Neural cell (in vitro differentiated cells): Measurements from ENCODE around the gene CHMP4B. TPM values are rescaled to one million over a fixed set of nuclear protein-coding genes. Genes with fewer than 3 reads are reported as not detected.

Experiments used
- H2AFZ ChIP-seq: fragments of 200-600, 300-800 bp; sonication (generic), shearing (Covaris generic); 2 replicates; pipeline ENCODE4 v1.6.0; 2014; ENCODE audit warnings: low read depth, mild to moderate bottlenecking, antibody characterized with exemption, low read length, moderate library complexity
- H3F3A ChIP-seq: fragments of 200-600 bp; shearing (Covaris generic); 2 replicates; pipeline ENCODE4 v1.6.1; 2016; ENCODE audit warnings: mild to moderate bottlenecking, moderate library complexity, mixed read lengths, antibody characterized with exemption, low read length; ENCODE audit not compliant: insufficient read depth, poor library complexity, severe bottlenecking
- H3K27ac ChIP-seq: fragments of 200-600, 300-800 bp; sonication (generic), shearing (Covaris generic); 2 replicates; pipeline ENCODE4 v1.5.1; 2014; ENCODE audit warnings: mild to moderate bottlenecking, low read length, moderate library complexity
- H3K27me3 ChIP-seq: fragments of 300-800, 200-600 bp; sonication (generic), shearing (Covaris generic); 2 replicates; pipeline ENCODE4 v1.6.0; 2014; ENCODE audit warnings: mild to moderate bottlenecking, low read depth, low read length, moderate library complexity; ENCODE audit not compliant: insufficient read depth
- H3K36me3 ChIP-seq: fragments of 300-800, 200-600 bp; sonication (generic), shearing (Covaris generic); 2 replicates; pipeline ENCODE4 v1.5.1; 2014; ENCODE audit warnings: mild to moderate bottlenecking, antibody characterized with exemption, low read length, moderate library complexity; ENCODE audit not compliant: insufficient read depth
- H3K4me2 ChIP-seq: fragments of 300-800, 200-600 bp; sonication (generic), shearing (Covaris generic); 2 replicates; pipeline ENCODE4 v1.6.0; 2014; ENCODE audit warnings: mild to moderate bottlenecking, low read length
- H3K4me3 ChIP-seq: fragments of 300-800, 200-600 bp; sonication (generic), shearing (Covaris generic); 2 replicates; pipeline ENCODE4 v1.5.1; 2014; ENCODE audit warnings: mild to moderate bottlenecking, low read length, moderate library complexity
- H3K79me2 ChIP-seq: fragments of 200-600 bp; shearing (Covaris generic); replicated peaks from 2 replicates; pipeline ENCODE4 v1.6.0; 2014; ENCODE audit warnings: mild to moderate bottlenecking, low read length, moderate library complexity; ENCODE audit not compliant: insufficient read depth
- H3K9ac ChIP-seq: fragments of 300-800, 200-600 bp; sonication (generic), shearing (Covaris generic); 2 replicates; pipeline ENCODE4 v1.6.1; 2016; ENCODE audit warnings: mild to moderate bottlenecking, low read length, mixed read lengths
- H3K9me2 ChIP-seq: fragments of 200-600 bp; shearing (Covaris generic); 2 replicates; pipeline ENCODE4 v1.6.1; 2016; ENCODE audit warnings: mild to moderate bottlenecking, low read length, mixed read lengths; ENCODE audit not compliant: insufficient read depth
- H3K9me3 ChIP-seq: fragments of 200-600, 300-800 bp; sonication (generic), shearing (Covaris generic); 2 replicates; pipeline ENCODE4 v1.6.1; 2016; ENCODE audit warnings: mild to moderate bottlenecking, mixed run types, low read length, moderate library complexity, mixed read lengths
- H4K20me1 ChIP-seq: fragments of 200-600 bp; shearing (Covaris generic); 2 replicates; pipeline ENCODE4 v1.6.1; 2016; ENCODE audit warnings: mild to moderate bottlenecking, mixed run types; ENCODE audit not compliant: insufficient read depth
- CTCF ChIP-seq: fragments of 450-650 bp; IDR thresholded peaks from 2 replicates; pipeline ENCODE4 v1.5.1; 2014; ENCODE audit warnings: antibody characterized with exemption, mild to moderate bottlenecking, moderate library complexity; ENCODE audit not compliant: poor library complexity, severe bottlenecking
- EP300 ChIP-seq: fragments of 450-650 bp; conservative IDR thresholded peaks from 2 replicates; pipeline ENCODE4 v1.6.1; 2014; ENCODE audit warnings: antibody characterized with exemption, mild to moderate bottlenecking, moderate library complexity; ENCODE audit not compliant: poor library complexity, severe bottlenecking
- EZH2 ChIP-seq: fragments of 200-600, 300-800 bp; shearing (Covaris generic), sonication (generic); IDR thresholded peaks from 2 replicates; pipeline ENCODE4 v1.6.1; 2014; ENCODE audit warnings: antibody characterized with exemption, low read length, borderline replicate concordance, mild to moderate bottlenecking; ENCODE audit not compliant: insufficient read depth, poor library complexity, severe bottlenecking
- MXI1 ChIP-seq: fragments of 450-650 bp; conservative IDR thresholded peaks from 2 replicates; pipeline ENCODE4 v1.6.1; 2014; ENCODE audit warnings: antibody characterized with exemption, mild to moderate bottlenecking; ENCODE audit not compliant: poor library complexity, severe bottlenecking
- POLR2AphosphoS5 ChIP-seq: IDR thresholded peaks from 2 replicates; pipeline ENCODE4 v1.6.1; 2012
- RAD21 ChIP-seq: fragments of 450-650 bp; conservative IDR thresholded peaks from 2 replicates; pipeline ENCODE4 v1.6.1; 2014; ENCODE audit warnings: antibody characterized with exemption, mild to moderate bottlenecking, moderate library complexity
- REST ChIP-seq: IDR thresholded peaks from 2 replicates; pipeline ENCODE4 v1.6.1; 2012; ENCODE audit warnings: borderline replicate concordance
- SMC3 ChIP-seq: fragments of 450-650 bp; conservative IDR thresholded peaks from 2 replicates; pipeline ENCODE4 v1.6.1; 2014; ENCODE audit warnings: antibody characterized with exemption, mild to moderate bottlenecking, moderate library complexity; ENCODE audit not compliant: poor library complexity
- TAF1 ChIP-seq: IDR thresholded peaks from 2 replicates; pipeline ENCODE4 v1.6.1; 2012; ENCODE audit warnings: low read depth
- polyA plus RNA-seq: library from polyadenylated mRNA; depleted of rRNA; stranded (reverse); fragments of >200 nt; gene quantifications from 2 replicates; pipeline ENCODE4 v1.2.3, GENCODE V29; 2014

Gene CHMP4B
- polyA plus RNA-seq, 1 donor from 2014 or later = 83.8 TPM

GRCh38 chr20:33868042-33868441, 56.9 kb downstream of the CHMP4B start:
- Histone ChIP-seq H3K9me3 (no peaks in the 10 kb centered on the region), H3K9ac (no peak overlapping the region), H3F3A (no peaks in the 10 kb centered on the region), H2AFZ (no peak overlapping the region), H3K79me2 (no peaks in the 10 kb centered on the region), H3K27me3 (no peaks in the 10 kb centered on the region), H4K20me1 (no peaks in the 10 kb centered on the region), H3K4me2 (no peak overlapping the region), H3K36me3 (no peaks in the 10 kb centered on the region), H3K27ac (no peak overlapping the region), H3K4me3 (no peak overlapping the region), H3K9me2 (no peaks in the 10 kb centered on the region)
- TF ChIP-seq TAF1 = no peak
- no peak for TF ChIP-seq REST
- no peak for TF ChIP-seq CTCF
- TF ChIP-seq EP300 = no peak
- TF ChIP-seq EZH2 = no peak
- TF ChIP-seq POLR2AphosphoS5 = no peak
- TF ChIP-seq RAD21 = no peak

GRCh38 chr20:33868595-33868994, 57.4 kb downstream of the CHMP4B start:
- no peaks in the 10 kb centered on the region for H3F3A ChIP-seq
- H3K9me2 ChIP-seq = no peaks in the 10 kb centered on the region
- no peak overlapping the region for H3K4me3 ChIP-seq
- H3K4me2 ChIP-seq = no peak overlapping the region
- no peaks in the 10 kb centered on the region for H3K9me3 ChIP-seq
- no peak overlapping the region for H3K9ac ChIP-seq
- TF ChIP-seq MXI1 (no peak), CTCF (no peak), EZH2 (no peak), SMC3 (no peak), EP300 (no peak), POLR2AphosphoS5 (no peak), RAD21 (no peak), TAF1 (no peak), REST (no peak)
- H4K20me1 ChIP-seq = no peaks in the 10 kb centered on the region
- no peak overlapping the region for H2AFZ ChIP-seq
- H3K36me3 ChIP-seq = no peaks in the 10 kb centered on the region
- no peaks in the 10 kb centered on the region for H3K79me2 ChIP-seq
- H3K27me3 ChIP-seq = no peaks in the 10 kb centered on the region
- no peak overlapping the region for H3K27ac ChIP-seq
